ENCODE results near the gene RYR2. TPM values are rescaled to one million over a fixed set of nuclear protein-coding genes. Genes with fewer than 3 reads are reported as not detected.

The RYR2 gene
- total RNA-seq (100 to 1,000 TPM in 1 of 2 donors, 10 to 100 TPM in 1; 31.3 to 128 TPM), polyA plus RNA-seq (1 to 10 TPM; 2.6 to 4.0 TPM)
- long read RNA-seq, donor 1, partial matches to known transcripts: 73 of 429 reads
- long read RNA-seq, donor 1, other reads (novel, unspliced or antisense): 356 of 429 reads
- long read RNA-seq, donor 2, partial matches to known transcripts: 10 of 39 reads
- long read RNA-seq, donor 2, other reads (novel, unspliced or antisense): 29 of 39 reads

- H3K4me1 ChIP-seq (ENCODE audit: control insufficient read depth in 1 of 2, insufficient read depth in 2 of 2, low read length in 2 of 2): peaks cover 0 to under 1% of the 10 kb centered on the region in 2 donors
- H3K9me3 ChIP-seq (ENCODE audit: control insufficient read depth, low read length): no peaks in the 10 kb centered on the region
- peak within 1 kb of the TSS; percentile 51 to 68 for H3K4me3 ChIP-seq (ENCODE audit: low read length in 2 of 2)
- peak; percentile 51 to 84 for DNase-seq
- WGBS, 2 donors: 2% methylated on average over 64 to 87 of the region's 87 CpGs
- H3K27me3 ChIP-seq (ENCODE audit: control insufficient read depth in 1 of 2, insufficient read depth in 2 of 2, low read length in 1 of 2): no peaks in the 10 kb centered on the region
- intact Hi-C loops (cut with DNase I): loop anchor here in 1 of 2 donors (5.0 kb wide), 1 partner anchor 345 kb away; no protein-coding TSS in a partner anchor
- peak; percentile 67 for ATAC-seq (ENCODE audit: low FRiP score)
- H3K36me3 ChIP-seq (ENCODE audit: control insufficient read depth in 1 of 2, insufficient read depth in 2 of 2, low read length in 1 of 2): no peaks in the 10 kb centered on the region
- H3K27ac ChIP-seq (ENCODE audit: low read depth in 1 of 2, low read length in 2 of 2): peak within 1 kb of the TSS; percentile 15 to 86
Observed at GRCh38 chr1:237041795-237042525, at the start of gene RYR2. Gene RYR2, plus strand, starts transcription at chr1:237042184. Its CDS starts 338 bp downstream, at chr1:237042522.

DNA sequence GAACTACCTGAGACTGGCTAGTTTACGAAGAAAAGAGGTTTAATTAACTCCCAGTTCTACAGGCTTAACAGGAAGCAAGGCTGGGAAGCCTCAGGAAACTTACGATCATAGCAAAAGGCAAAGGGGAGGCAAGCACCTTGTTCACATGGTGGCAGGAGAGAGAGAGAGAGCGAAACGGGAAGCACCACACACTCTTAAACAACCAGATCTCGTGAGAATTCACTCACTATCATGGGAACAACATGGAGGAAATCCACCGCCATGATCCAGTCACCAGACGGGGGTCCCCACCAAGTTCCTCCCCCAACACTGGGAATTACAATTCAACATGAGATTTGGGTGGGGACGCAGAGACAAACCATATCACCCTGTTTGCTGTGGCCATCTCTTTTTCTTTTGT is 49.5 kb upstream of the RYR2 start:
- no peak for ATAC-seq (ENCODE audit: low FRiP score)
- intact Hi-C loops (cut with DNase I): loop anchor here in 1 of 2 donors (5.0 kb wide), 1 partner anchor 80 kb away; no protein-coding TSS in a partner anchor
- Histone ChIP-seq H3K27me3 (ENCODE audit: control insufficient read depth in 1 of 2, insufficient read depth in 2 of 2, low read length in 1 of 2) (no peaks in the 10 kb centered on the region), H3K36me3 (ENCODE audit: control insufficient read depth in 1 of 2, insufficient read depth in 2 of 2, low read length in 1 of 2) (no peaks in the 10 kb centered on the region), H3K4me3 (ENCODE audit: low read length in 2 of 2) (no peak overlapping the region), H3K9me3 (ENCODE audit: control insufficient read depth, low read length) (peaks cover 4% of the 10 kb centered on the region), H3K27ac (ENCODE audit: low read depth in 1 of 2, low read length in 2 of 2) (no peak overlapping the region), H3K4me1 (ENCODE audit: control insufficient read depth in 1 of 2, insufficient read depth in 2 of 2, low read length in 2 of 2) (no peaks in the 10 kb centered on the region)
- no peak for DNase-seq
- WGBS, 2 donors: 92 to 94% methylated on average over 8 of the region's 8 CpGs

DNA sequence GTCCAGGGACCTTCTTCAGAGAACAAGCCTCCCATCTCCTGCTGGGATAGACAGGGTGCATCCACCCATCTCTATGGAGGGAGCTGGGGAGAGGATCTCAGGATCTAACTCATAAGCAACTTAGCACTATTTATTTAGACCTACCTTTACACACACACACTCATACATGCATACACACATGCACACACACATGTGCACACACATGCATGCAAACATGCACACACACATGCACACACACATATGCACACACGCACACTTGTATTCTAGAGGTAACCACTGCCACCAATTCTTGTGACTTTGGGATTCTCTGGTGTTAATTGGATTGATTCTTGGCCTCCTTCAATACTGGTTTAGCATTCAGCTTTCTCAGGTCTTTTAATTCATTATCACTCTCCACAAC is 47.5 kb upstream of the RYR2 start:
- no peak for DNase-seq
- H3K36me3 ChIP-seq (ENCODE audit: control insufficient read depth in 1 of 2, insufficient read depth in 2 of 2, low read length in 1 of 2): no peaks in the 10 kb centered on the region
- no peaks in the 10 kb centered on the region for H3K27me3 ChIP-seq (ENCODE audit: control insufficient read depth in 1 of 2, insufficient read depth in 2 of 2, low read length in 1 of 2)
- H3K4me3 ChIP-seq (ENCODE audit: low read length in 2 of 2): no peak overlapping the region
- no peak overlapping the region for H3K27ac ChIP-seq (ENCODE audit: low read depth in 1 of 2, low read length in 2 of 2)
- ATAC-seq (ENCODE audit: low FRiP score): no peak
- no peaks in the 10 kb centered on the region for H3K4me1 ChIP-seq (ENCODE audit: control insufficient read depth in 1 of 2, insufficient read depth in 2 of 2, low read length in 2 of 2)
- H3K9me3 ChIP-seq (ENCODE audit: control insufficient read depth, low read length): peaks cover 4% of the 10 kb centered on the region
- WGBS, 2 donors: 98 to 100% methylated on average over 1 of the region's 1 CpG
- intact Hi-C loops (cut with DNase I): loop anchor here in 1 of 2 donors (5.0 kb wide), 1 partner anchor 82 kb away; no protein-coding TSS in a partner anchor

GRCh38 chr1:236997361-236997760 is 44.6 kb upstream of the RYR2 start:
- H3K4me1 ChIP-seq (ENCODE audit: control insufficient read depth in 1 of 2, insufficient read depth in 2 of 2, low read length in 2 of 2): no peaks in the 10 kb centered on the region
- ATAC-seq (ENCODE audit: low FRiP score) (peak; percentile 8), DNase-seq (no peak)
- H3K9me3 ChIP-seq (ENCODE audit: control insufficient read depth, low read length): no peaks in the 10 kb centered on the region
- intact Hi-C loops (cut with DNase I): no loop called here
- no peak overlapping the region for H3K4me3 ChIP-seq (ENCODE audit: low read length in 2 of 2)
- no peaks in the 10 kb centered on the region for H3K36me3 ChIP-seq (ENCODE audit: control insufficient read depth in 1 of 2, insufficient read depth in 2 of 2, low read length in 1 of 2)
- no peaks in the 10 kb centered on the region for H3K27me3 ChIP-seq (ENCODE audit: control insufficient read depth in 1 of 2, insufficient read depth in 2 of 2, low read length in 1 of 2)
- WGBS, 2 donors: 91 to 92% methylated on average over 11 of the region's 11 CpGs
- peak overlapping the region; percentile 43 to 88 for H3K27ac ChIP-seq (ENCODE audit: low read depth in 1 of 2, low read length in 2 of 2)

DNA sequence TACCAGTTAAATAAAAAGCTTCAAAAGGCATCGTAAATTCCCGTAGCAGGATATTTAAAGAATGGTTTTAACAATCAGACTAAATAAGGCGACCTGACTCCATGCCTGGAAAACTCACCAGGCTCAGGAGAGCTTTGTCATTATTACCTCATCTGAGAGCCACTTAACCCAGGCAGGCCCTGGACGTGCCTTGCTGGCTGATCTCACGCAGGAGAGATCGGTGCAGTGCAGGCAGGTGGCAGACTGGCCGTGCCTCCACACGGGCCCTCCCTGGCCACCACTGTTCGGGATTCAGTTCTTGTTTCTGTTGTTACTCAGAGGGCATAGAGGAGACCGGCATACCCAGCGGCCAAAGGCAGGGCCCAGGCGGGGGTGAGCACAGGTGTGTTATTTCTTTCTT is 44.1 kb upstream of the RYR2 start:
- no peaks in the 10 kb centered on the region for H3K27me3 ChIP-seq (ENCODE audit: control insufficient read depth in 1 of 2, insufficient read depth in 2 of 2, low read length in 1 of 2)
- DNase-seq (peak; percentile 51 to 85), ATAC-seq (ENCODE audit: low FRiP score) (peak; percentile 75)
- peak overlapping the region; percentile 16 to 88 for H3K27ac ChIP-seq (ENCODE audit: low read depth in 1 of 2, low read length in 2 of 2)
- H3K9me3 ChIP-seq (ENCODE audit: control insufficient read depth, low read length): no peaks in the 10 kb centered on the region
- H3K4me3 ChIP-seq (ENCODE audit: low read length in 2 of 2): no peak overlapping the region
- no peaks in the 10 kb centered on the region for H3K4me1 ChIP-seq (ENCODE audit: control insufficient read depth in 1 of 2, insufficient read depth in 2 of 2, low read length in 2 of 2)
- 31 to 39% methylated on average over 12 of the region's 12 CpGs for WGBS, 2 donors
- intact Hi-C loops (cut with DNase I): no loop called here
- H3K36me3 ChIP-seq (ENCODE audit: control insufficient read depth in 1 of 2, insufficient read depth in 2 of 2, low read length in 1 of 2): no peaks in the 10 kb centered on the region

GRCh38 chr1:236998546-236998945 is 43.4 kb upstream of the RYR2 start:
- 88 to 94% methylated on average over 3 of the region's 3 CpGs for WGBS, 2 donors
- Histone ChIP-seq H3K4me3 (ENCODE audit: low read length in 2 of 2) (no peak overlapping the region), H3K4me1 (ENCODE audit: control insufficient read depth in 1 of 2, insufficient read depth in 2 of 2, low read length in 2 of 2) (no peaks in the 10 kb centered on the region), H3K36me3 (ENCODE audit: control insufficient read depth in 1 of 2, insufficient read depth in 2 of 2, low read length in 1 of 2) (no peaks in the 10 kb centered on the region), H3K27me3 (ENCODE audit: control insufficient read depth in 1 of 2, insufficient read depth in 2 of 2, low read length in 1 of 2) (no peaks in the 10 kb centered on the region), H3K27ac (ENCODE audit: low read depth in 1 of 2, low read length in 2 of 2) (no peak overlapping the region), H3K9me3 (ENCODE audit: control insufficient read depth, low read length) (no peaks in the 10 kb centered on the region)
- DNase-seq: no peak
- no peak for ATAC-seq (ENCODE audit: low FRiP score)
- intact Hi-C loops (cut with DNase I): no loop called here

- ATAC-seq (ENCODE audit: low FRiP score) (no peak), DNase-seq (no peak)
- WGBS, 2 donors: 95 to 96% methylated on average over 4 of the region's 4 CpGs
- Histone ChIP-seq H3K9me3 (ENCODE audit: control insufficient read depth, low read length) (no peaks in the 10 kb centered on the region), H3K4me1 (ENCODE audit: control insufficient read depth in 1 of 2, insufficient read depth in 2 of 2, low read length in 2 of 2) (no peaks in the 10 kb centered on the region), H3K36me3 (ENCODE audit: control insufficient read depth in 1 of 2, insufficient read depth in 2 of 2, low read length in 1 of 2) (no peaks in the 10 kb centered on the region), H3K27ac (ENCODE audit: low read depth in 1 of 2, low read length in 2 of 2) (no peak overlapping the region), H3K27me3 (ENCODE audit: control insufficient read depth in 1 of 2, insufficient read depth in 2 of 2, low read length in 1 of 2) (no peaks in the 10 kb centered on the region), H3K4me3 (ENCODE audit: low read length in 2 of 2) (no peak overlapping the region)
- intact Hi-C loops (cut with DNase I): no loop called here
Observed at GRCh38 chr1:237000191-237000590, 41.8 kb upstream of the RYR2 start.

GRCh38 chr1:237003516-237003915 is 38.5 kb upstream of the RYR2 start:
- no peak overlapping the region for H3K27ac ChIP-seq (ENCODE audit: low read depth in 1 of 2, low read length in 2 of 2)
- no peaks in the 10 kb centered on the region for H3K36me3 ChIP-seq (ENCODE audit: control insufficient read depth in 1 of 2, insufficient read depth in 2 of 2, low read length in 1 of 2)
- ATAC-seq (ENCODE audit: low FRiP score) (no peak), DNase-seq (no peak)
- WGBS, 2 donors: 80 to 88% methylated on average over 8 of the region's 8 CpGs
- no peak overlapping the region for H3K4me3 ChIP-seq (ENCODE audit: low read length in 2 of 2)
- H3K4me1 ChIP-seq (ENCODE audit: control insufficient read depth in 1 of 2, insufficient read depth in 2 of 2, low read length in 2 of 2): no peaks in the 10 kb centered on the region
- H3K27me3 ChIP-seq (ENCODE audit: control insufficient read depth in 1 of 2, insufficient read depth in 2 of 2, low read length in 1 of 2): no peaks in the 10 kb centered on the region
- intact Hi-C loops (cut with DNase I): no loop called here
- no peaks in the 10 kb centered on the region for H3K9me3 ChIP-seq (ENCODE audit: control insufficient read depth, low read length)

DNA sequence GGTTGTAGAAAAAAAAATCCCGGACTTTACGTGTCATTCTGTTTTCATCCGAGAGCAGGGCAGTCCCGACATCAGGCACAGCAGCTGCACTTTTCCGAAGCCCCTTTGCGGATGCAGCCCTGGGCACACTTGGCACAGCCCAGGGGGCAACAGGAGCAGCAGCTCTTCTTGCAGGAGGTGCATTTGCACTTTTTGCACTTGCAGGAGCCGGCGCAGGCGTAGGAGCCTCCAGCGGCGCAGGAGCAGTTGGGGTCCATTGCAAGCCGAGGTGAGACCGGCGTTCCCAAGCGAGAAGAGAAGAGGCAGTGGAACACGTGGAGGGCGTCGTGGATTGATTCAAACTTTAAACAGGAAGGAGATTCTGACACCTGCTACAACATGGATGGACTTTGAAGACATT is 37.9 kb upstream of the RYR2 start, which contains the start of gene MT1HL1:
TSS of gene MT1HL1 (minus strand) at position 326 of the 400 bp plus-strand sequence. CDS start at position 257, 69 bp downstream.
- Histone ChIP-seq H3K27ac (ENCODE audit: low read depth in 1 of 2, low read length in 2 of 2) (no peak within 1 kb of the TSS), H3K9me3 (ENCODE audit: control insufficient read depth, low read length) (no peaks in the 10 kb centered on the region), H3K4me1 (ENCODE audit: control insufficient read depth in 1 of 2, insufficient read depth in 2 of 2, low read length in 2 of 2) (no peaks in the 10 kb centered on the region), H3K4me3 (ENCODE audit: low read length in 2 of 2) (no peak within 1 kb of the TSS), H3K27me3 (ENCODE audit: control insufficient read depth in 1 of 2, insufficient read depth in 2 of 2, low read length in 1 of 2) (no peaks in the 10 kb centered on the region), H3K36me3 (ENCODE audit: control insufficient read depth in 1 of 2, insufficient read depth in 2 of 2, low read length in 1 of 2) (no peaks in the 10 kb centered on the region)
- intact Hi-C loops (cut with DNase I): no loop called here
- no peak for ATAC-seq (ENCODE audit: low FRiP score)
- WGBS, 2 donors: 94 to 95% methylated on average over 18 of the region's 18 CpGs
- no peak for DNase-seq
